Endodermal cell (in vitro differentiated cells): Measurements from ENCODE around the gene TACC2. TPM values are rescaled to one million over a fixed set of nuclear protein-coding genes. Genes with fewer than 3 reads are reported as not detected.

Experiments
- DNase-seq: peaks from one replicate; pipeline ENCODE4 v3.0.0-alpha.2; 2017
- H3K27ac ChIP-seq: 2 replicates; pipeline ENCODE4 v1.5.1; 2013; ENCODE audit warnings: mild to moderate bottlenecking, low read depth, low read length, moderate library complexity
- H3K27me3 ChIP-seq: 2 replicates; pipeline ENCODE4 v1.6.1; 2013; ENCODE audit warnings: mild to moderate bottlenecking, low read length, moderate library complexity; ENCODE audit not compliant: insufficient read depth, control insufficient read depth, poor library complexity, severe bottlenecking
- H3K36me3 ChIP-seq: 2 replicates; pipeline ENCODE4 v1.7.0; 2013; ENCODE audit warnings: mild to moderate bottlenecking, low read length, moderate library complexity; ENCODE audit not compliant: control insufficient read depth, insufficient read depth
- H3K4me1 ChIP-seq: one replicate; pipeline ENCODE4 v1.7.0; 2013; ENCODE audit warnings: low read length; ENCODE audit not compliant: control insufficient read depth, insufficient read depth
- H3K4me3 ChIP-seq: 2 replicates; pipeline ENCODE4 v1.5.1; 2013; ENCODE audit warnings: mild to moderate bottlenecking, low read length, moderate library complexity
- H3K9ac ChIP-seq: 2 replicates; pipeline ENCODE4 v1.6.1; 2013; ENCODE audit warnings: mild to moderate bottlenecking, low read length, moderate library complexity; ENCODE audit not compliant: poor library complexity, severe bottlenecking; ENCODE audit errors: extremely low read depth
- H3K9me3 ChIP-seq: 2 replicates; pipeline ENCODE4 v1.6.1; 2013; ENCODE audit warnings: mild to moderate bottlenecking, low read length, moderate library complexity; ENCODE audit not compliant: control insufficient read depth
- H3K27ac Mint-ChIP-seq: 2 replicates; pipeline ENCODE4 v1.8.0; 2020; ENCODE audit warnings: mixed read lengths
- H3K27me3 Mint-ChIP-seq: 2 replicates; pipeline ENCODE4 v1.8.0; 2021; ENCODE audit warnings: mild to moderate bottlenecking, mixed read lengths; ENCODE audit not compliant: insufficient read depth
- H3K36me3 Mint-ChIP-seq: 2 replicates; pipeline ENCODE4 v1.8.0; 2020; ENCODE audit warnings: low read depth, mixed read lengths
- H3K4me1 Mint-ChIP-seq: 2 replicates; pipeline ENCODE4 v1.8.0; 2020; ENCODE audit warnings: mixed read lengths
- H3K4me3 Mint-ChIP-seq: 2 replicates; pipeline ENCODE4 v1.8.0; 2020; ENCODE audit warnings: mild to moderate bottlenecking, moderate library complexity, mixed read lengths
- H3K9me3 Mint-ChIP-seq: 2 replicates; pipeline ENCODE4 v1.8.0; 2020; ENCODE audit warnings: mild to moderate bottlenecking, mixed read lengths
- CTCF ChIP-seq: fragments of 200-600 bp; sonication (generic); conservative IDR thresholded peaks from 2 replicates; pipeline ENCODE4 v1.5.0; 2021; ENCODE audit warnings: antibody characterized with exemption, mild to moderate bottlenecking
- WGBS, 2 experiments: methylation state at CpG; one replicate each; pipeline versions ENCODE4 v1.1.5 to v1.1.7; 2013; ENCODE audit warnings: missing lambda C conversion rate in 2 of 2, mixed read lengths in 1 of 2; ENCODE audit not compliant: insufficient coverage in 1 of 2, insufficient read length in 1 of 2; 5-methylcytosine and 5-hydroxymethylcytosine counted together
- long read RNA-seq, 4 experiments: library from polyadenylated mRNA in 2 of 4; library from RNA in 1 of 4; library from capped mRNA in 1 of 4; stranded (forward) in 3 of 4; unstranded in 1 of 4; transcript quantifications; one replicate each; pipeline ENCODE4 v2.0.0, GENCODE V29; 2020 to 2021; ENCODE audit warnings: inconsistent platforms in 1 of 4
- polyA plus RNA-seq, 2 experiments: library from polyadenylated mRNA; stranded (reverse); fragments of 50-300 nt; gene quantifications; one replicate each; pipeline ENCODE4 v1.2.3, GENCODE V29; 2013
- total RNA-seq, 2 donors: library from RNA; stranded (reverse); fragmentation: NEBNext Ultra II Directional in 1 of 2; extraction: Animal tissue kit (Norgen Biotek cat#: 25700) in 1 of 2; gene quantifications; 2 replicates in 1 of 2; 3 replicates in 1 of 2; pipeline ENCODE4 v1.2.1, GENCODE V29; 2021

Gene TACC2
- 10 to 100 TPM; 24.5 to 34.1 TPM for total RNA-seq
- 46.1 TPM for polyA plus RNA-seq (2013, experiment 1 of 2)
- polyA plus RNA-seq (2013, experiment 2 of 2), result 37.0 TPM
- long read RNA-seq, experiment 1, partial matches to known transcripts, result 5 of 9 reads
- long read RNA-seq, experiment 1, other reads (novel, unspliced or antisense), result 0 of 9 reads
- long read RNA-seq, experiment 2, partial matches to known transcripts, result 6 of 33 reads
- long read RNA-seq, experiment 2, other reads (novel, unspliced or antisense), result 27 of 33 reads
- long read RNA-seq, experiment 3, transcript TACC2-205 (13 exons, 3,281 nt), result major isoform, 10 of 62 reads
- long read RNA-seq, experiment 3, partial matches to known transcripts, result 10 of 62 reads
- long read RNA-seq, experiment 3, other reads (novel, unspliced or antisense), result 41 of 62 reads
- long read RNA-seq, experiment 4, partial matches to known transcripts, result 0 of 1 reads
- long read RNA-seq, experiment 4, other reads (novel, unspliced or antisense), result 1 of 1 reads

- no peaks in the 10 kb centered on the region for H3K36me3 ChIP-seq
- no peaks in the 10 kb centered on the region for H3K4me1 ChIP-seq
- Mint-ChIP-seq H3K27me3 (no peaks in the 10 kb centered on the region), H3K36me3 (peaks cover 6% of the 10 kb centered on the region), H3K4me3 (no peak within 1 kb of the TSS), H3K27ac (no peak within 1 kb of the TSS), H3K4me1 (peaks cover 1% of the 10 kb centered on the region), H3K9me3 (peaks cover 26% of the 10 kb centered on the region)
- no peak for TF ChIP-seq CTCF
- H3K9ac ChIP-seq, result no peak within 1 kb of the TSS
- H3K27me3 ChIP-seq, result no peaks in the 10 kb centered on the region
- H3K9me3 ChIP-seq, result peaks cover 13% of the 10 kb centered on the region
- no peak within 1 kb of the TSS for H3K27ac ChIP-seq
- H3K4me3 ChIP-seq, result no peak within 1 kb of the TSS
- WGBS, 2 experiments, result 85 to 91% methylated on average over 10 to 15 of the region's 15 CpGs
- no peak for DNase-seq
These were observed at the start of gene TACC2 for GRCh38 chr10:121988361-121989324. Gene TACC2, plus strand, starts transcription at chr10:121989163. Its CDS starts 32,819 bp downstream, at chr10:122021982.

GRCh38 chr10:121941532-121941931, 47.4 kb upstream of the TACC2 start:
- peaks cover 4% of the 10 kb centered on the region for H3K27me3 Mint-ChIP-seq
- WGBS, 2 experiments, result 88 to 89% methylated on average over 1 to 3 of the region's 3 CpGs
- H3K9me3 Mint-ChIP-seq, result peaks cover 13% of the 10 kb centered on the region
- no peaks in the 10 kb centered on the region for H3K36me3 ChIP-seq
- no peak overlapping the region for H3K27ac Mint-ChIP-seq
- H3K9me3 ChIP-seq, result peaks cover 6% of the 10 kb centered on the region
- no peaks in the 10 kb centered on the region for H3K36me3 Mint-ChIP-seq
- no peak overlapping the region for H3K4me3 ChIP-seq
- H3K4me3 Mint-ChIP-seq, result no peak overlapping the region
- no peaks in the 10 kb centered on the region for H3K4me1 Mint-ChIP-seq
- no peak overlapping the region for H3K27ac ChIP-seq
- DNase-seq, result no peak
- H3K9ac ChIP-seq, result no peak overlapping the region
- H3K4me1 ChIP-seq, result no peaks in the 10 kb centered on the region
- no peaks in the 10 kb centered on the region for H3K27me3 ChIP-seq
- TF ChIP-seq CTCF, result no peak

- H3K36me3 Mint-ChIP-seq, result no peaks in the 10 kb centered on the region
- H3K27ac ChIP-seq, result no peak overlapping the region
These were observed 46.1 kb upstream of the TACC2 start for GRCh38 chr10:121942749-121943416.

More at GRCh38 chr10:121942749-121943416, 46.1 kb upstream of the TACC2 start:
- Histone ChIP-seq H3K36me3 (no peaks in the 10 kb centered on the region), H3K27me3 (no peaks in the 10 kb centered on the region), H3K4me1 (no peaks in the 10 kb centered on the region), H3K9me3 (peaks cover 6% of the 10 kb centered on the region), H3K9ac (no peak overlapping the region), H3K4me3 (no peak overlapping the region)
- Mint-ChIP-seq H3K9me3 (peaks cover 13% of the 10 kb centered on the region), H3K4me3 (no peak overlapping the region), H3K27me3 (peaks cover 2% of the 10 kb centered on the region), H3K27ac (no peak overlapping the region), H3K4me1 (no peaks in the 10 kb centered on the region)
- WGBS, 2 experiments, result 38 to 100% methylated on average over 1 to 2 of the region's 2 CpGs
- TF ChIP-seq CTCF, result no peak
- no peak for DNase-seq
